HCT116 (cell line): ENCODE results near the gene CPLX4.

Source experiments
- ELF1 ChIP-seq: IDR thresholded peaks from 2 replicates; pipeline ENCODE4 v1.6.1; 2012; ENCODE audit warnings: low read depth, borderline replicate concordance
- EZH2 ChIP-seq: fragments of 200-600 bp; sonication (generic); IDR thresholded peaks from 2 replicates; pipeline ENCODE4 v1.6.1; 2017; ENCODE audit warnings: antibody characterized with exemption, mixed run types
- JUND ChIP-seq: IDR thresholded peaks from 2 replicates; pipeline ENCODE4 v1.6.1; 2012
- POLR2A ChIP-seq: IDR thresholded peaks from 2 replicates; pipeline ENCODE4 v1.7.0; 2011; ENCODE audit warnings: borderline replicate concordance; ENCODE audit not compliant: insufficient read depth, insufficient read length; ENCODE audit errors: extremely low read depth
- POLR2AphosphoS5 ChIP-seq: IDR thresholded peaks from 2 replicates; pipeline ENCODE4 v1.6.1; 2011; ENCODE audit warnings: mild to moderate bottlenecking, low read depth, low read length, moderate library complexity
- RAD21 ChIP-seq: IDR thresholded peaks from 2 replicates; pipeline ENCODE4 v1.6.1; 2012; ENCODE audit warnings: low read depth, mild to moderate bottlenecking
- SIN3A ChIP-seq: IDR thresholded peaks from 2 replicates; pipeline ENCODE4 v1.6.1; 2012; ENCODE audit warnings: low read depth
- TCF7L2 ChIP-seq: IDR thresholded peaks from 2 replicates; pipeline ENCODE4 v1.7.0; 2011; ENCODE audit warnings: borderline replicate concordance, inconsistent platforms; ENCODE audit not compliant: insufficient read depth, insufficient read length; ENCODE audit errors: extremely low read depth
- ZFX ChIP-seq: fragments of 450-650 bp; IDR thresholded peaks from 2 replicates; pipeline ENCODE4 v1.6.1; 2017
- ZNF274 ChIP-seq: fragments of 200-500 bp; sonication (Bioruptor generic); IDR thresholded peaks from 2 replicates; pipeline ENCODE4 v1.6.1; 2014; ENCODE audit warnings: mild to moderate bottlenecking, low read depth, low read length, inconsistent platforms
- TF ChIP-seq, protein P1 (sequence below), 3 experiments: fragments of 200-600 bp in 1 of 3; sonication (generic) in 1 of 3; IDR thresholded peaks in 2 of 3; conservative IDR thresholded peaks in 1 of 3; 2 replicates each; pipeline ENCODE4 v1.5.1; 2012 to 2017; ENCODE audit warnings: low read depth in 2 of 3, low read length in 2 of 3, antibody characterized with exemption in 1 of 3, borderline replicate concordance in 1 of 3, control low read depth in 1 of 3, mild to moderate bottlenecking in 1 of 3, mixed read lengths in 1 of 3, mixed run types in 1 of 3, moderate library complexity in 1 of 3; ENCODE audit not compliant: insufficient read depth in 1 of 3
- TF ChIP-seq, protein P2 (sequence below): IDR thresholded peaks from 2 replicates; pipeline ENCODE4 v1.6.1; 2012
- TF ChIP-seq, protein P3 (sequence below): IDR thresholded peaks from 2 replicates; pipeline ENCODE4 v1.6.1; 2012
- TF ChIP-seq, protein P4 (sequence below): IDR thresholded peaks from 2 replicates; pipeline ENCODE4 v1.6.1; 2012; ENCODE audit warnings: low read depth

DNA sequence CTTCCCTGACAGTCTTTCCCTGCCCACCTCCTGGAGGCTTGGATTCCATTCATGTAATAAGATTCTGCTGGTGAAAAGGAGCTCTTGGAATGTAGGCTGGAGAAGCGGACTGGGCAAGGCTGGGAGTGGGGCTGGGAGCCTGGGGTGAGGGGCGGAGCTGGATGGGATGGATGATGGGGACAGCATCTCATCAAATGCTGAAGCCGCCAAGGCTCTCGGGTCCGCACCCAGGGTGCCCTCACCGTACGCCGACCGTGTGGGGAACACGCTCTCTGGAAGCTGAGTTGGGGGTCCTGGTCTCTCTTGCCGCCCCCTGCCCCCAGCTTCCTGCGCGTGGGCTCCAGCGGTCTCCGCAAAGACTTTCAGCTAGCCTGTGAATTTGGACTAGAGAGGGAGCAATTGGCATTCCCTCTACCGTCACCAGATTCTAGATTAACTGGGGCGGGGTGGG lies 54.3 kb downstream of the CPLX4 start:
- TF ChIP-seq, protein P1, sequence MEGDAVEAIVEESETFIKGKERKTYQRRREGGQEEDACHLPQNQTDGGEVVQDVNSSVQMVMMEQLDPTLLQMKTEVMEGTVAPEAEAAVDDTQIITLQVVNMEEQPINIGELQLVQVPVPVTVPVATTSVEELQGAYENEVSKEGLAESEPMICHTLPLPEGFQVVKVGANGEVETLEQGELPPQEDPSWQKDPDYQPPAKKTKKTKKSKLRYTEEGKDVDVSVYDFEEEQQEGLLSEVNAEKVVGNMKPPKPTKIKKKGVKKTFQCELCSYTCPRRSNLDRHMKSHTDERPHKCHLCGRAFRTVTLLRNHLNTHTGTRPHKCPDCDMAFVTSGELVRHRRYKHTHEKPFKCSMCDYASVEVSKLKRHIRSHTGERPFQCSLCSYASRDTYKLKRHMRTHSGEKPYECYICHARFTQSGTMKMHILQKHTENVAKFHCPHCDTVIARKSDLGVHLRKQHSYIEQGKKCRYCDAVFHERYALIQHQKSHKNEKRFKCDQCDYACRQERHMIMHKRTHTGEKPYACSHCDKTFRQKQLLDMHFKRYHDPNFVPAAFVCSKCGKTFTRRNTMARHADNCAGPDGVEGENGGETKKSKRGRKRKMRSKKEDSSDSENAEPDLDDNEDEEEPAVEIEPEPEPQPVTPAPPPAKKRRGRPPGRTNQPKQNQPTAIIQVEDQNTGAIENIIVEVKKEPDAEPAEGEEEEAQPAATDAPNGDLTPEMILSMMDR (IDR thresholded peaks at IDR 0.05 in 2 of 3, conservative IDR thresholded peaks at IDR 0.05 in 1 of 3; ENCODE audit: borderline replicate concordance in 1 of 3, insufficient read depth in 1 of 3, low read depth in 2 of 3, low read length in 2 of 3), result no peak
- no peak for TF ChIP-seq ZFX
- no peak for TF ChIP-seq POLR2A
- no peak for TF ChIP-seq ZNF274
- TF ChIP-seq, protein P2, sequence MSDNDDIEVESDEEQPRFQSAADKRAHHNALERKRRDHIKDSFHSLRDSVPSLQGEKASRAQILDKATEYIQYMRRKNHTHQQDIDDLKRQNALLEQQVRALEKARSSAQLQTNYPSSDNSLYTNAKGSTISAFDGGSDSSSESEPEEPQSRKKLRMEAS, result no peak
- TF ChIP-seq RAD21, result no peak
- TF ChIP-seq, protein P3, sequence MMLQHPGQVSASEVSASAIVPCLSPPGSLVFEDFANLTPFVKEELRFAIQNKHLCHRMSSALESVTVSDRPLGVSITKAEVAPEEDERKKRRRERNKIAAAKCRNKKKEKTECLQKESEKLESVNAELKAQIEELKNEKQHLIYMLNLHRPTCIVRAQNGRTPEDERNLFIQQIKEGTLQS, result no peak
- no peak for TF ChIP-seq SIN3A
- TF ChIP-seq ELF1, result no peak
- no peak for TF ChIP-seq POLR2AphosphoS5
- no peak for TF ChIP-seq EZH2
- TF ChIP-seq, protein P4, sequence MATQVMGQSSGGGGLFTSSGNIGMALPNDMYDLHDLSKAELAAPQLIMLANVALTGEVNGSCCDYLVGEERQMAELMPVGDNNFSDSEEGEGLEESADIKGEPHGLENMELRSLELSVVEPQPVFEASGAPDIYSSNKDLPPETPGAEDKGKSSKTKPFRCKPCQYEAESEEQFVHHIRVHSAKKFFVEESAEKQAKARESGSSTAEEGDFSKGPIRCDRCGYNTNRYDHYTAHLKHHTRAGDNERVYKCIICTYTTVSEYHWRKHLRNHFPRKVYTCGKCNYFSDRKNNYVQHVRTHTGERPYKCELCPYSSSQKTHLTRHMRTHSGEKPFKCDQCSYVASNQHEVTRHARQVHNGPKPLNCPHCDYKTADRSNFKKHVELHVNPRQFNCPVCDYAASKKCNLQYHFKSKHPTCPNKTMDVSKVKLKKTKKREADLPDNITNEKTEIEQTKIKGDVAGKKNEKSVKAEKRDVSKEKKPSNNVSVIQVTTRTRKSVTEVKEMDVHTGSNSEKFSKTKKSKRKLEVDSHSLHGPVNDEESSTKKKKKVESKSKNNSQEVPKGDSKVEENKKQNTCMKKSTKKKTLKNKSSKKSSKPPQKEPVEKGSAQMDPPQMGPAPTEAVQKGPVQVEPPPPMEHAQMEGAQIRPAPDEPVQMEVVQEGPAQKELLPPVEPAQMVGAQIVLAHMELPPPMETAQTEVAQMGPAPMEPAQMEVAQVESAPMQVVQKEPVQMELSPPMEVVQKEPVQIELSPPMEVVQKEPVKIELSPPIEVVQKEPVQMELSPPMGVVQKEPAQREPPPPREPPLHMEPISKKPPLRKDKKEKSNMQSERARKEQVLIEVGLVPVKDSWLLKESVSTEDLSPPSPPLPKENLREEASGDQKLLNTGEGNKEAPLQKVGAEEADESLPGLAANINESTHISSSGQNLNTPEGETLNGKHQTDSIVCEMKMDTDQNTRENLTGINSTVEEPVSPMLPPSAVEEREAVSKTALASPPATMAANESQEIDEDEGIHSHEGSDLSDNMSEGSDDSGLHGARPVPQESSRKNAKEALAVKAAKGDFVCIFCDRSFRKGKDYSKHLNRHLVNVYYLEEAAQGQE, result no peak
- TF ChIP-seq JUND, result no peak
- TF ChIP-seq TCF7L2, result no peak
